ENCODE measurements around the gene PRPF19. TPM values are rescaled to one million over a fixed set of nuclear protein-coding genes. Genes with fewer than 3 reads are reported as not detected.

PRPF19 gene
- total RNA-seq, 1 donor from 2014 or later, result 74.4 TPM

DNA sequence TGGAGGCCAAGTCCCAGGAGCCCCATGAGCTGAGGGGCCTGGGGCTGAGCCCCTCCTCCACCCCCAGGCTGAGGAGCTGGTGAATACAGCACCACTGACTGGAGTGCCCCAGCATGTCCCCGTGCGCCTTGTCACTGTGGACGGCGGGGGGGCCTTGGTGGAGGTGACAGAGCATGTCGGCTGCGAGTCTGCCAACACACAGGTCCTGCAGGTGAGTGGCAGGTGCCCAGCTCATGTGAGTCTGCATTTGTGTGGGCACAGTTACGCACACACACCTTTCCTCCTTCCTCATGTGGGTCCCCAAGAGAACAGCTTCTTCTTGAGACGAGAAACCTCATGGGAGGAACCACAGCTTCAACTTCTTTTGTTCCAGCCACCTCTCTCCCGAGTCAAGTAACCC lies 25.5 kb upstream of the PRPF19 start:
- TF ChIP-seq, protein P1, sequence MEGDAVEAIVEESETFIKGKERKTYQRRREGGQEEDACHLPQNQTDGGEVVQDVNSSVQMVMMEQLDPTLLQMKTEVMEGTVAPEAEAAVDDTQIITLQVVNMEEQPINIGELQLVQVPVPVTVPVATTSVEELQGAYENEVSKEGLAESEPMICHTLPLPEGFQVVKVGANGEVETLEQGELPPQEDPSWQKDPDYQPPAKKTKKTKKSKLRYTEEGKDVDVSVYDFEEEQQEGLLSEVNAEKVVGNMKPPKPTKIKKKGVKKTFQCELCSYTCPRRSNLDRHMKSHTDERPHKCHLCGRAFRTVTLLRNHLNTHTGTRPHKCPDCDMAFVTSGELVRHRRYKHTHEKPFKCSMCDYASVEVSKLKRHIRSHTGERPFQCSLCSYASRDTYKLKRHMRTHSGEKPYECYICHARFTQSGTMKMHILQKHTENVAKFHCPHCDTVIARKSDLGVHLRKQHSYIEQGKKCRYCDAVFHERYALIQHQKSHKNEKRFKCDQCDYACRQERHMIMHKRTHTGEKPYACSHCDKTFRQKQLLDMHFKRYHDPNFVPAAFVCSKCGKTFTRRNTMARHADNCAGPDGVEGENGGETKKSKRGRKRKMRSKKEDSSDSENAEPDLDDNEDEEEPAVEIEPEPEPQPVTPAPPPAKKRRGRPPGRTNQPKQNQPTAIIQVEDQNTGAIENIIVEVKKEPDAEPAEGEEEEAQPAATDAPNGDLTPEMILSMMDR (IDR thresholded peaks at IDR 0.05; ENCODE audit: partially characterized antibody, unreplicated experiment), result no peak
- Mint-ChIP-seq H3K27me3 (ENCODE audit: unreplicated experiment) (peaks cover 2% of the 10 kb centered on the region), H3K4me3 (ENCODE audit: unreplicated experiment) (no peak overlapping the region), H3K27ac (ENCODE audit: unreplicated experiment) (no peak overlapping the region), H3K9me3 (ENCODE audit: unreplicated experiment) (peaks cover 12% of the 10 kb centered on the region), H3K36me3 (ENCODE audit: unreplicated experiment) (no peaks in the 10 kb centered on the region), H3K4me1 (ENCODE audit: low read depth, unreplicated experiment) (peaks cover 2% of the 10 kb centered on the region)
- no peak for DNase-seq

DNA sequence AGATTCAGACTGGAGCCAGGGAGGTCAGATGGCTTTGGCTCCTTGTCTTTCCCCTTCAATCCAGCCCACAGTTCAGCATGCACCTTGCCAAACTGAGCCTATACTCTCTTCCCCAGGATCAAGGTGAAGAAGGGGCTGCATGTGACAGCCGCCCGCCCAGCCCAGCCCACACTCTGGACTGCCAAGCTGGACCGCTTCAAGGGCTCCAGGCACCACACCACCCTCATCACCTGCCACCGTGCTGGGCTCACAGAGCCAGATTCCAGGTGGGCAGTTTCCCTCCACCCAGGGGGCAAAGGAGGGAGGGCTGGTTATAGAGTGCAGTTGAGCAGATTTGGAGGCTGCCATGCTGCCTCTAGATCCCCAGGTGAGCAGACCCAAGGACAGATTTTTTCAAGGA lies 24.0 kb upstream of the PRPF19 start:
- H3K36me3 Mint-ChIP-seq (ENCODE audit: unreplicated experiment), result peaks cover 8% of the 10 kb centered on the region
- peaks cover 6% of the 10 kb centered on the region for H3K27me3 Mint-ChIP-seq (ENCODE audit: unreplicated experiment)
- DNase-seq, result no peak
- peaks cover 17% of the 10 kb centered on the region for H3K4me1 Mint-ChIP-seq (ENCODE audit: low read depth, unreplicated experiment)
- H3K4me3 Mint-ChIP-seq (ENCODE audit: unreplicated experiment), result no peak overlapping the region
- H3K9me3 Mint-ChIP-seq (ENCODE audit: unreplicated experiment), result peaks cover 14% of the 10 kb centered on the region
- TF ChIP-seq, protein P1 (IDR thresholded peaks at IDR 0.05; ENCODE audit: partially characterized antibody, unreplicated experiment), result no peak
- no peak overlapping the region for H3K27ac Mint-ChIP-seq (ENCODE audit: unreplicated experiment)

GRCh38 chr11:60929764-60930163 lies 23.4 kb upstream of the PRPF19 start:
- H3K27ac Mint-ChIP-seq (ENCODE audit: unreplicated experiment), result no peak overlapping the region
- TF ChIP-seq, protein P1 (IDR thresholded peaks at IDR 0.05; ENCODE audit: partially characterized antibody, unreplicated experiment), result no peak
- DNase-seq, result no peak
- H3K4me1 Mint-ChIP-seq (ENCODE audit: low read depth, unreplicated experiment), result peaks cover 17% of the 10 kb centered on the region
- peaks cover 14% of the 10 kb centered on the region for H3K9me3 Mint-ChIP-seq (ENCODE audit: unreplicated experiment)
- H3K27me3 Mint-ChIP-seq (ENCODE audit: unreplicated experiment), result peaks cover 8% of the 10 kb centered on the region
- H3K4me3 Mint-ChIP-seq (ENCODE audit: unreplicated experiment), result no peak overlapping the region
- peaks cover 8% of the 10 kb centered on the region for H3K36me3 Mint-ChIP-seq (ENCODE audit: unreplicated experiment)

GRCh38 chr11:60928563-60929001 lies 22.2 kb upstream of the PRPF19 start:
- TF ChIP-seq, protein P1 (IDR thresholded peaks at IDR 0.05; ENCODE audit: partially characterized antibody, unreplicated experiment), result no peak
- H3K9me3 Mint-ChIP-seq (ENCODE audit: unreplicated experiment), result peaks cover 12% of the 10 kb centered on the region

GRCh38 chr11:60927600-60927999 lies 21.2 kb upstream of the PRPF19 start:
- H3K9me3 Mint-ChIP-seq (ENCODE audit: unreplicated experiment), result peaks cover 10% of the 10 kb centered on the region
- peaks cover 8% of the 10 kb centered on the region for H3K36me3 Mint-ChIP-seq (ENCODE audit: unreplicated experiment)
- H3K4me1 Mint-ChIP-seq (ENCODE audit: low read depth, unreplicated experiment), result peaks cover 20% of the 10 kb centered on the region
- H3K27me3 Mint-ChIP-seq (ENCODE audit: unreplicated experiment), result peaks cover 9% of the 10 kb centered on the region
- peak overlapping the region; percentile 46 for H3K4me3 Mint-ChIP-seq (ENCODE audit: unreplicated experiment)
- no peak overlapping the region for H3K27ac Mint-ChIP-seq (ENCODE audit: unreplicated experiment)
- TF ChIP-seq, protein P1 (IDR thresholded peaks at IDR 0.05; ENCODE audit: partially characterized antibody, unreplicated experiment), result no peak
- no peak for DNase-seq

More at GRCh38 chr11:60928563-60929001, 22.2 kb upstream of the PRPF19 start:
- no peak for DNase-seq
- H3K36me3 Mint-ChIP-seq (ENCODE audit: unreplicated experiment), result peaks cover 8% of the 10 kb centered on the region
- H3K27me3 Mint-ChIP-seq (ENCODE audit: unreplicated experiment), result peaks cover 6% of the 10 kb centered on the region
- H3K27ac Mint-ChIP-seq (ENCODE audit: unreplicated experiment), result no peak overlapping the region
- peaks cover 17% of the 10 kb centered on the region for H3K4me1 Mint-ChIP-seq (ENCODE audit: low read depth, unreplicated experiment)
- H3K4me3 Mint-ChIP-seq (ENCODE audit: unreplicated experiment), result no peak overlapping the region

All from glutamatergic neuron (in vitro differentiated cells).